ENCODE data around the gene PRDX1. TPM values are rescaled to one million over a fixed set of nuclear protein-coding genes. Genes with fewer than 3 reads are reported as not detected.

PRDX1 gene
- total and polyA plus RNA-seq, 3 donors from 2014 or later = 180 to 251 (median 185) TPM

DNA sequence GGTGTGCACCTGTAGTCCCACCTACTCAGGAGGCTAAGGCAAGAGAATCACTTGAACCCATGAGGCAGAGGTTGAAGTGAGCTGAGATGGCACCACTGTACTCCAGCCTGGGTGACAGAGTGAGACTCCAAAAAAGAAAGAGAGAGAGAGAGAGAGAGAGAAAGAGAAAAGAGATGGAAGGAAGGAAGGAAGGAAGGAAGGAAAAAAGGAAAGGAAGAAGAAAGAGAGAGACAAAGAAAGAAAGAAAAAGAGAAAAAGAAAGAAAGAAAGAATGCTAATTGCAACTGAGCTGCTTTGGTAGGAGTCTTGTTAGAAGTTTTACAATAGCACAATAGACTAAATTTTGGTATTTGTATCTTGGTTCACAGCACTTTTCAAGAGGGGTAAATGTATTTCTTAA lies 56.4 kb downstream of the PRDX1 start:
- no peak for TF ChIP-seq POLR2A (IDR thresholded peaks at IDR 0.05)
- TF ChIP-seq, protein P1, sequence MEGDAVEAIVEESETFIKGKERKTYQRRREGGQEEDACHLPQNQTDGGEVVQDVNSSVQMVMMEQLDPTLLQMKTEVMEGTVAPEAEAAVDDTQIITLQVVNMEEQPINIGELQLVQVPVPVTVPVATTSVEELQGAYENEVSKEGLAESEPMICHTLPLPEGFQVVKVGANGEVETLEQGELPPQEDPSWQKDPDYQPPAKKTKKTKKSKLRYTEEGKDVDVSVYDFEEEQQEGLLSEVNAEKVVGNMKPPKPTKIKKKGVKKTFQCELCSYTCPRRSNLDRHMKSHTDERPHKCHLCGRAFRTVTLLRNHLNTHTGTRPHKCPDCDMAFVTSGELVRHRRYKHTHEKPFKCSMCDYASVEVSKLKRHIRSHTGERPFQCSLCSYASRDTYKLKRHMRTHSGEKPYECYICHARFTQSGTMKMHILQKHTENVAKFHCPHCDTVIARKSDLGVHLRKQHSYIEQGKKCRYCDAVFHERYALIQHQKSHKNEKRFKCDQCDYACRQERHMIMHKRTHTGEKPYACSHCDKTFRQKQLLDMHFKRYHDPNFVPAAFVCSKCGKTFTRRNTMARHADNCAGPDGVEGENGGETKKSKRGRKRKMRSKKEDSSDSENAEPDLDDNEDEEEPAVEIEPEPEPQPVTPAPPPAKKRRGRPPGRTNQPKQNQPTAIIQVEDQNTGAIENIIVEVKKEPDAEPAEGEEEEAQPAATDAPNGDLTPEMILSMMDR (IDR thresholded peaks at IDR 0.05) = no peak
- no peaks in the 10 kb centered on the region for H3K27me3 ChIP-seq
- intact Hi-C loops (cut with DNase I; ENCODE audit: low total_unique reads) = no loop called here
- no peak overlapping the region for H3K4me3 ChIP-seq
- no peak for DNase-seq
- no peaks in the 10 kb centered on the region for H3K36me3 ChIP-seq (ENCODE audit: low read depth, missing control alignments)
- H3K9me3 ChIP-seq = no peaks in the 10 kb centered on the region
- H3K27ac ChIP-seq = no peak overlapping the region
- no peaks in the 10 kb centered on the region for H3K4me1 ChIP-seq

Other genes starting within 250 kb of the PRDX1 start
- gene HPDL, start 195.0 kb downstream of the PRDX1 start, total RNA-seq = 1 to 10 TPM; 1.1 to 1.3 TPM
- gene HPDL, start 195.0 kb downstream of the PRDX1 start, polyA plus RNA-seq (ENCODE audit: insufficient read depth, low read depth, low replicate concordance) = not detected
- gene TOE1, start 181.7 kb downstream of the PRDX1 start, total RNA-seq = 10 to 100 TPM; 16.3 to 25.1 TPM
- gene TOE1, start 181.7 kb downstream of the PRDX1 start, polyA plus RNA-seq (ENCODE audit: insufficient read depth, low read depth, low replicate concordance) = 48.3 TPM
- gene MUTYH, start 181.4 kb downstream of the PRDX1 start, total RNA-seq = 10 to 100 TPM; 26.8 to 31.5 TPM
- gene MUTYH, start 181.4 kb downstream of the PRDX1 start, polyA plus RNA-seq (ENCODE audit: insufficient read depth, low read depth, low replicate concordance) = 15.1 TPM
- 10 to 100 TPM; 14.3 to 20.9 TPM for gene TESK2, start 30.7 kb downstream of the PRDX1 start, total RNA-seq
- gene TESK2, start 30.7 kb downstream of the PRDX1 start, polyA plus RNA-seq (ENCODE audit: insufficient read depth, low read depth, low replicate concordance) = 22.7 TPM
- 1 to 10 TPM; 2.9 to 4.8 TPM for gene CCDC163, start 21.8 kb downstream of the PRDX1 start, total RNA-seq
- gene CCDC163, start 21.8 kb downstream of the PRDX1 start, polyA plus RNA-seq (ENCODE audit: insufficient read depth, low read depth, low replicate concordance) = 5.7 TPM
- 1 to 10 TPM; 7.1 to 7.3 TPM for gene MMACHC, start 21.6 kb downstream of the PRDX1 start, total RNA-seq
- gene MMACHC, start 21.6 kb downstream of the PRDX1 start, polyA plus RNA-seq (ENCODE audit: insufficient read depth, low read depth, low replicate concordance) = 17.4 TPM
- 10 to 100 TPM; 51.1 to 60.1 TPM for gene AKR1A1, start 28.9 kb upstream of the PRDX1 start, total RNA-seq
- gene AKR1A1, start 28.9 kb upstream of the PRDX1 start, polyA plus RNA-seq (ENCODE audit: insufficient read depth, low read depth, low replicate concordance) = 63.7 TPM
- gene NASP, start 62.2 kb upstream of the PRDX1 start, total RNA-seq = 100 to 1,000 TPM; 184 to 194 TPM
- 206 TPM for gene NASP, start 62.2 kb upstream of the PRDX1 start, polyA plus RNA-seq (ENCODE audit: insufficient read depth, low read depth, low replicate concordance)
- gene CCDC17, start 102.2 kb upstream of the PRDX1 start, total RNA-seq = 1 to 10 TPM; 3.8 to 5.0 TPM
- gene CCDC17, start 102.2 kb upstream of the PRDX1 start, polyA plus RNA-seq (ENCODE audit: insufficient read depth, low read depth, low replicate concordance) = 4.4 TPM
- gene GPBP1L1, start 164.6 kb upstream of the PRDX1 start, total RNA-seq = 100 to 1,000 TPM; 178 to 233 TPM
- 151 TPM for gene GPBP1L1, start 164.6 kb upstream of the PRDX1 start, polyA plus RNA-seq (ENCODE audit: insufficient read depth, low read depth, low replicate concordance)
- 10 to 100 TPM; 26.2 to 30.9 TPM for gene TMEM69, start 166.3 kb upstream of the PRDX1 start, total RNA-seq
- 29.5 TPM for gene TMEM69, start 166.3 kb upstream of the PRDX1 start, polyA plus RNA-seq (ENCODE audit: insufficient read depth, low read depth, low replicate concordance)
- gene IPP, start 228.8 kb upstream of the PRDX1 start, total RNA-seq = 10 to 100 TPM; 12.5 to 20.5 TPM
- gene IPP, start 228.8 kb upstream of the PRDX1 start, polyA plus RNA-seq (ENCODE audit: insufficient read depth, low read depth, low replicate concordance) = 26.3 TPM

All from testis (tissue), 3 donors.